HEK293 (cell line): ENCODE data around the gene HOXC10.
A peak's percentile ranks its signal among the peaks of the same experiment; 100 is the strongest.

ENCODE experiments used
- BCL11B ChIP-seq: fragments of 450-650 bp; formaldehyde crosslinking; IDR thresholded peaks from 2 replicates; pipeline ENCODE4 v1.5.1; 2016; ENCODE audit warnings: low read depth, missing biosample characterization, missing genetic modification characterization
- GLIS2 ChIP-seq: fragments of 450-650 bp; formaldehyde crosslinking; IDR thresholded peaks from 2 replicates; pipeline ENCODE4 v1.5.1; 2016; ENCODE audit warnings: missing biosample characterization, missing genetic modification characterization
- KLF8 ChIP-seq: fragments of 450-650 bp; formaldehyde crosslinking; IDR thresholded peaks from 2 replicates; pipeline ENCODE4 v1.5.1; 2016; ENCODE audit warnings: missing biosample characterization, missing genetic modification characterization
- PRDM1 ChIP-seq: fragments of 450-650 bp; formaldehyde crosslinking; IDR thresholded peaks from 2 replicates; pipeline ENCODE4; 2016; ENCODE audit warnings: missing biosample characterization, missing genetic modification characterization
- SALL2 ChIP-seq: fragments of 450-650 bp; formaldehyde crosslinking; IDR thresholded peaks from 2 replicates; pipeline ENCODE4 v1.5.0; 2017; ENCODE audit warnings: missing biosample characterization, mild to moderate bottlenecking, missing genetic modification characterization, borderline replicate concordance
- TCF7L2 ChIP-seq: IDR thresholded peaks from 2 replicates; pipeline ENCODE4 v1.6.1; 2011; ENCODE audit warnings: low read depth, mild to moderate bottlenecking, inconsistent platforms, low read length, moderate library complexity, borderline replicate concordance
- WT1 ChIP-seq: fragments of 450-650 bp; formaldehyde crosslinking; IDR thresholded peaks from 2 replicates; pipeline ENCODE4 v1.5.1; 2016; ENCODE audit warnings: missing biosample characterization, missing genetic modification characterization
- ZBTB21 ChIP-seq: fragments of 450-650 bp; formaldehyde crosslinking; IDR thresholded peaks from 2 replicates; pipeline ENCODE4 v1.5.1; 2017; ENCODE audit warnings: missing biosample characterization, missing genetic modification characterization
- ZFP37 ChIP-seq: fragments of 450-650 bp; formaldehyde crosslinking; IDR thresholded peaks from 2 replicates; pipeline ENCODE4 v1.5.1; 2016; ENCODE audit warnings: missing biosample characterization, missing genetic modification characterization
- ZNF132 ChIP-seq: fragments of 450-650 bp; formaldehyde crosslinking; IDR thresholded peaks from 2 replicates; pipeline ENCODE4 v1.5.1; 2017; ENCODE audit warnings: missing biosample characterization, missing genetic modification characterization, borderline replicate concordance
- ZNF174 ChIP-seq: fragments of 450-650 bp; formaldehyde crosslinking; IDR thresholded peaks from 2 replicates; pipeline ENCODE4 v1.5.0; 2017; ENCODE audit warnings: missing biosample characterization, mild to moderate bottlenecking, missing genetic modification characterization
- ZNF2 ChIP-seq: fragments of 450-650 bp; formaldehyde crosslinking; IDR thresholded peaks from 2 replicates; pipeline ENCODE4 v1.5.1; 2016; ENCODE audit warnings: missing biosample characterization, missing genetic modification characterization
- ZNF202 ChIP-seq: fragments of 450-650 bp; formaldehyde crosslinking; IDR thresholded peaks from 2 replicates; pipeline ENCODE4 v1.5.1; 2016; ENCODE audit warnings: missing biosample characterization, missing genetic modification characterization, borderline replicate concordance
- ZNF350 ChIP-seq: fragments of 450-650 bp; formaldehyde crosslinking; IDR thresholded peaks from 2 replicates; pipeline ENCODE4 v1.5.0; 2017; ENCODE audit warnings: missing biosample characterization, mild to moderate bottlenecking, missing genetic modification characterization
- ZNF354C ChIP-seq: fragments of 450-650 bp; formaldehyde crosslinking; IDR thresholded peaks from 2 replicates; pipeline ENCODE4 v1.5.1; 2016; ENCODE audit warnings: missing biosample characterization, missing genetic modification characterization, low read depth, borderline replicate concordance
- ZNF366 ChIP-seq: fragments of 450-650 bp; formaldehyde crosslinking; conservative IDR thresholded peaks from 2 replicates; pipeline ENCODE4 v1.5.1; 2016; ENCODE audit warnings: missing biosample characterization, missing genetic modification characterization
- ZNF416 ChIP-seq: fragments of 450-650 bp; formaldehyde crosslinking; IDR thresholded peaks from 2 replicates; pipeline ENCODE4 v1.5.1; 2016; ENCODE audit warnings: missing biosample characterization, missing genetic modification characterization
- ZNF513 ChIP-seq: fragments of 450-650 bp; IDR thresholded peaks from 2 replicates; pipeline ENCODE4 v1.5.1; 2018; ENCODE audit warnings: missing biosample characterization, missing genetic modification characterization
- ZNF544 ChIP-seq: fragments of 450-650 bp; formaldehyde crosslinking; IDR thresholded peaks from 2 replicates; pipeline ENCODE4 v1.5.0; 2017; ENCODE audit warnings: missing biosample characterization, missing genetic modification characterization
- ZNF549 ChIP-seq: fragments of 450-650 bp; IDR thresholded peaks from 2 replicates; pipeline ENCODE4 v1.5.1; 2018; ENCODE audit warnings: missing biosample characterization, missing genetic modification characterization, mild to moderate bottlenecking, inconsistent platforms, moderate library complexity
- ZNF560 ChIP-seq: fragments of 450-650 bp; formaldehyde crosslinking; IDR thresholded peaks from 2 replicates; pipeline ENCODE4 v1.5.1; 2017; ENCODE audit warnings: missing biosample characterization, missing genetic modification characterization, borderline replicate concordance
- ZNF621 ChIP-seq: fragments of 450-650 bp; formaldehyde crosslinking; IDR thresholded peaks from 2 replicates; pipeline ENCODE4 v1.5.1; 2017; ENCODE audit warnings: missing biosample characterization, missing genetic modification characterization
- ZNF670 ChIP-seq: fragments of 450-650 bp; formaldehyde crosslinking; IDR thresholded peaks from 2 replicates; pipeline ENCODE4 v1.5.1; 2016; ENCODE audit warnings: missing biosample characterization, missing genetic modification characterization, low read depth
- ZNF768 ChIP-seq: fragments of 450-650 bp; formaldehyde crosslinking; IDR thresholded peaks from 2 replicates; pipeline ENCODE4 v1.5.1; 2018; ENCODE audit warnings: missing biosample characterization, mild to moderate bottlenecking, missing genetic modification characterization
- TF ChIP-seq, protein P1 (sequence below): fragments of 450-650 bp; formaldehyde crosslinking; IDR thresholded peaks from 2 replicates; pipeline ENCODE4 v1.5.1; 2016; ENCODE audit warnings: missing biosample characterization, missing genetic modification characterization
- TF ChIP-seq, protein P2 (sequence below): fragments of 450-650 bp; IDR thresholded peaks from 2 replicates; pipeline ENCODE4 v1.5.1; 2018; ENCODE audit warnings: missing biosample characterization, mild to moderate bottlenecking, missing genetic modification characterization
- TF ChIP-seq, protein P3 (sequence below): fragments of 450-650 bp; formaldehyde crosslinking; IDR thresholded peaks from 2 replicates; pipeline ENCODE4 v1.5.1; 2016; ENCODE audit warnings: missing biosample characterization, missing genetic modification characterization
- TF ChIP-seq, protein P4 (sequence below): fragments of 450-650 bp; formaldehyde crosslinking; IDR thresholded peaks from 2 replicates; pipeline ENCODE4 v1.5.1; 2016; ENCODE audit warnings: missing biosample characterization, missing genetic modification characterization

HOXC10 gene

GRCh38 chr12:54017027-54017788 is 32.3 kb downstream of the HOXC10 start (continued):
- no peak for TF ChIP-seq ZNF670 (tag by site-specific recombination)
- TF ChIP-seq, protein P1, sequence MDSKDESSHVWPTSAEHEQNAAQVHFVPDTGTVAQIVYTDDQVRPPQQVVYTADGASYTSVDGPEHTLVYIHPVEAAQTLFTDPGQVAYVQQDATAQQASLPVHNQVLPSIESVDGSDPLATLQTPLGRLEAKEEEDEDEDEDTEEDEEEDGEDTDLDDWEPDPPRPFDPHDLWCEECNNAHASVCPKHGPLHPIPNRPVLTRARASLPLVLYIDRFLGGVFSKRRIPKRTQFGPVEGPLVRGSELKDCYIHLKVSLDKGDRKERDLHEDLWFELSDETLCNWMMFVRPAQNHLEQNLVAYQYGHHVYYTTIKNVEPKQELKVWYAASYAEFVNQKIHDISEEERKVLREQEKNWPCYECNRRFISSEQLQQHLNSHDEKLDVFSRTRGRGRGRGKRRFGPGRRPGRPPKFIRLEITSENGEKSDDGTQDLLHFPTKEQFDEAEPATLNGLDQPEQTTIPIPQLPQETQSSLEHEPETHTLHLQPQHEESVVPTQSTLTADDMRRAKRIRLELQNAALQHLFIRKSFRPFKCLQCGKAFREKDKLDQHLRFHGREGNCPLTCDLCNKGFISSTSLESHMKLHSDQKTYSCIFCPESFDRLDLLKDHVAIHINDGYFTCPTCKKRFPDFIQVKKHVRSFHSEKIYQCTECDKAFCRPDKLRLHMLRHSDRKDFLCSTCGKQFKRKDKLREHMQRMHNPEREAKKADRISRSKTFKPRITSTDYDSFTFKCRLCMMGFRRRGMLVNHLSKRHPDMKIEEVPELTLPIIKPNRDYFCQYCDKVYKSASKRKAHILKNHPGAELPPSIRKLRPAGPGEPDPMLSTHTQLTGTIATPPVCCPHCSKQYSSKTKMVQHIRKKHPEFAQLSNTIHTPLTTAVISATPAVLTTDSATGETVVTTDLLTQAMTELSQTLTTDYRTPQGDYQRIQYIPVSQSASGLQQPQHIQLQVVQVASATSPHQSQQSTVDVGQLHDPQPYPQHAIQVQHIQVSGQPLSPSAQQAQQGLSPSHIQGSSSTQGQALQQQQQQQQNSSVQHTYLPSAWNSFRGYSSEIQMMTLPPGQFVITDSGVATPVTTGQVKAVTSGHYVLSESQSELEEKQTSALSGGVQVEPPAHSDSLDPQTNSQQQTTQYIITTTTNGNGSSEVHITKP = 0 out of 2 replicates have a peak, but pooled peaks have one; percentile 37
- TF ChIP-seq ZNF544 = no peak
- peak; percentile 70 for TF ChIP-seq WT1
- no peak for TF ChIP-seq TCF7L2
- no peak for TF ChIP-seq ZNF354C (tag by site-specific recombination)
- TF ChIP-seq ZNF621 (tag by site-specific recombination) = no peak
- TF ChIP-seq ZNF513 (tag by site-specific recombination) = 0 out of 2 replicates have a peak, but pooled peaks have one; percentile 48
- TF ChIP-seq ZNF350 (tag by site-specific recombination) = no peak
- peak; percentile 98 for TF ChIP-seq PRDM1 (tag by site-specific recombination)
- TF ChIP-seq ZNF2 (tag by site-specific recombination) = peak; percentile 76
- TF ChIP-seq KLF8 (tag by site-specific recombination) = peak; percentile 48; the same call in 1 of the 2 replicates
- TF ChIP-seq ZNF549 (tag by site-specific recombination) = no peak
- peak; percentile 99 for TF ChIP-seq ZNF366 (tag by site-specific recombination)
- peak; percentile 67; the same call in 1 of the 2 replicates for TF ChIP-seq BCL11B (tag by site-specific recombination)
- TF ChIP-seq, protein P2, sequence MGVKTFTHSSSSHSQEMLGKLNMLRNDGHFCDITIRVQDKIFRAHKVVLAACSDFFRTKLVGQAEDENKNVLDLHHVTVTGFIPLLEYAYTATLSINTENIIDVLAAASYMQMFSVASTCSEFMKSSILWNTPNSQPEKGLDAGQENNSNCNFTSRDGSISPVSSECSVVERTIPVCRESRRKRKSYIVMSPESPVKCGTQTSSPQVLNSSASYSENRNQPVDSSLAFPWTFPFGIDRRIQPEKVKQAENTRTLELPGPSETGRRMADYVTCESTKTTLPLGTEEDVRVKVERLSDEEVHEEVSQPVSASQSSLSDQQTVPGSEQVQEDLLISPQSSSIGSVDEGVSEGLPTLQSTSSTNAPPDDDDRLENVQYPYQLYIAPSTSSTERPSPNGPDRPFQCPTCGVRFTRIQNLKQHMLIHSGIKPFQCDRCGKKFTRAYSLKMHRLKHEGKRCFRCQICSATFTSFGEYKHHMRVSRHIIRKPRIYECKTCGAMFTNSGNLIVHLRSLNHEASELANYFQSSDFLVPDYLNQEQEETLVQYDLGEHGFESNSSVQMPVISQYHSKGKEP (tag by site-specific recombination) = no peak
- TF ChIP-seq, protein P3, sequence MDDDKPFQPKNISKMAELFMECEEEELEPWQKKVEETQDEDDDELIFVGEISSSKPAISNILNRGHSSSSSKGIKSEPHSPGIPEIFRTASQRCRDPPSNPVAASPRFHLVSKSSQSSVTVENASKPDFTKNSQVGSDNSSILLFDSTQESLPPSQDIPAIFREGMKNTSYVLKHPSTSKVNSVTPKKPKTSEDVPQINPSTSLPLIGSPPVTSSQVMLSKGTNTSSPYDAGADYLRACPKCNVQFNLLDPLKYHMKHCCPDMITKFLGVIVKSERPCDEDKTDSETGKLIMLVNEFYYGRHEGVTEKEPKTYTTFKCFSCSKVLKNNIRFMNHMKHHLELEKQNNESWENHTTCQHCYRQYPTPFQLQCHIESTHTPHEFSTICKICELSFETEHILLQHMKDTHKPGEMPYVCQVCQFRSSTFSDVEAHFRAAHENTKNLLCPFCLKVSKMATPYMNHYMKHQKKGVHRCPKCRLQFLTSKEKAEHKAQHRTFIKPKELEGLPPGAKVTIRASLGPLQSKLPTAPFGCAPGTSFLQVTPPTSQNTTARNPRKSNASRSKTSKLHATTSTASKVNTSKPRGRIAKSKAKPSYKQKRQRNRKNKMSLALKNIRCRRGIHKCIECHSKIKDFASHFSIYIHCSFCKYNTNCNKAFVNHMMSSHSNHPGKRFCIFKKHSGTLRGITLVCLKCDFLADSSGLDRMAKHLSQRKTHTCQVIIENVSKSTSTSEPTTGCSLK = no peak
- TF ChIP-seq ZFP37 (tag by site-specific recombination) = 0 out of 2 replicates have a peak, but pooled peaks have one; percentile 10
- TF ChIP-seq, protein P4, sequence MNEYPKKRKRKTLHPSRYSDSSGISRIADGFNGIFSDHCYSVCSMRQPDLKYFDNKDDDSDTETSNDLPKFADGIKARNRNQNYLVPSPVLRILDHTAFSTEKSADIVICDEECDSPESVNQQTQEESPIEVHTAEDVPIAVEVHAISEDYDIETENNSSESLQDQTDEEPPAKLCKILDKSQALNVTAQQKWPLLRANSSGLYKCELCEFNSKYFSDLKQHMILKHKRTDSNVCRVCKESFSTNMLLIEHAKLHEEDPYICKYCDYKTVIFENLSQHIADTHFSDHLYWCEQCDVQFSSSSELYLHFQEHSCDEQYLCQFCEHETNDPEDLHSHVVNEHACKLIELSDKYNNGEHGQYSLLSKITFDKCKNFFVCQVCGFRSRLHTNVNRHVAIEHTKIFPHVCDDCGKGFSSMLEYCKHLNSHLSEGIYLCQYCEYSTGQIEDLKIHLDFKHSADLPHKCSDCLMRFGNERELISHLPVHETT (tag by site-specific recombination) = no peak
- TF ChIP-seq ZNF768 (tag by site-specific recombination) = no peak
- TF ChIP-seq ZNF202 = no peak
- TF ChIP-seq SALL2 = no peak
- TF ChIP-seq ZNF416 = no peak
- no peak for TF ChIP-seq ZNF132
- TF ChIP-seq GLIS2 (tag by site-specific recombination) = no peak
- TF ChIP-seq ZBTB21 = no peak
- no peak for TF ChIP-seq ZNF560
- TF ChIP-seq ZNF174 (tag by site-specific recombination) = no peak
